Neuronal stem cell (in vitro differentiated cells): ENCODE results near the gene PRUNE2.
"Not testable (repeated sequence)": the region's sequence is repeated elsewhere in the genome, so short reads cannot be mapped to it uniquely, and the experiment has no call there.

Experiments used
- DNase-seq: peaks from one replicate; pipeline ENCODE4 v3.0.0-alpha.2; 2013; ENCODE audit warnings: low spot score
- H2AFZ ChIP-seq: one replicate; pipeline ENCODE4 v1.6.1; 2013; ENCODE audit warnings: mild to moderate bottlenecking, low read length, inconsistent platforms
- H2AK5ac ChIP-seq: 2 replicates; pipeline ENCODE4 v1.6.1; 2013; ENCODE audit warnings: low read depth, mild to moderate bottlenecking, inconsistent platforms, low read length, moderate library complexity, mixed read lengths
- H2BK120ac ChIP-seq: 2 replicates; pipeline ENCODE4 v1.6.1; 2013; ENCODE audit warnings: low read depth, mild to moderate bottlenecking, inconsistent platforms, low read length, moderate library complexity, mixed read lengths
- H2BK12ac ChIP-seq: one replicate; pipeline ENCODE4 v1.6.1; 2013; ENCODE audit warnings: low read length, inconsistent platforms
- H2BK15ac ChIP-seq: 2 replicates; pipeline ENCODE4 v1.6.1; 2013; ENCODE audit warnings: mild to moderate bottlenecking, low read length, inconsistent platforms, mixed read lengths
- H2BK5ac ChIP-seq: one replicate; pipeline ENCODE4 v1.6.1; 2013; ENCODE audit warnings: inconsistent platforms, mild to moderate bottlenecking, low read length, moderate library complexity
- H3K14ac ChIP-seq: one replicate; pipeline ENCODE4 v1.6.1; 2013; ENCODE audit warnings: low read length, inconsistent platforms
- H3K18ac ChIP-seq: 2 replicates; pipeline ENCODE4 v1.6.1; 2013; ENCODE audit warnings: low read length, inconsistent platforms
- H3K23ac ChIP-seq: 2 replicates; pipeline ENCODE4 v1.6.1; 2013; ENCODE audit warnings: low read depth, mild to moderate bottlenecking, mixed read lengths, low read length, inconsistent platforms; ENCODE audit not compliant: poor library complexity
- H3K27ac ChIP-seq: replicated peaks from 3 replicates; pipeline ENCODE4 v1.5.1; 2013; ENCODE audit warnings: low read length, inconsistent platforms
- H3K27me3 ChIP-seq, 3 experiments: 2 replicates each; pipeline ENCODE4 v1.6.1; 2013; ENCODE audit warnings: low read length in 3 of 3, mild to moderate bottlenecking in 2 of 3, inconsistent platforms in 1 of 3, low read depth in 1 of 3, mixed read lengths in 1 of 3, moderate library complexity in 1 of 3; ENCODE audit not compliant: control insufficient read depth in 3 of 3, insufficient read depth in 3 of 3
- H3K36me3 ChIP-seq, 2 donors: replicated peaks in 1 of 2; 2 replicates each; pipeline ENCODE4 v1.6.1; 2013; ENCODE audit warnings: low read length in 2 of 2; ENCODE audit not compliant: control insufficient read depth in 2 of 2, insufficient read depth in 2 of 2
- H3K4ac ChIP-seq: 2 replicates; pipeline ENCODE4 v1.6.1; 2013; ENCODE audit warnings: inconsistent platforms, mild to moderate bottlenecking, low read length, moderate library complexity
- H3K4me1 ChIP-seq, 2 donors: 1 replicate in 1 of 2; 2 replicates in 1 of 2; pipeline ENCODE4 v1.6.1; 2013; ENCODE audit warnings: low read length in 2 of 2, low read depth in 1 of 2; ENCODE audit not compliant: control insufficient read depth in 2 of 2, insufficient read depth in 1 of 2
- H3K4me2 ChIP-seq: one replicate; pipeline ENCODE4 v1.6.1; 2013; ENCODE audit warnings: mild to moderate bottlenecking, low read length, inconsistent platforms; ENCODE audit not compliant: insufficient read depth, poor library complexity, severe bottlenecking
- H3K4me3 ChIP-seq, 2 donors: 2 replicates each; pipeline ENCODE4 v1.5.1; 2013; ENCODE audit warnings: low read length in 2 of 2, mild to moderate bottlenecking in 2 of 2, inconsistent platforms in 1 of 2, moderate library complexity in 1 of 2
- H3K79me1 ChIP-seq: one replicate; pipeline ENCODE4 v1.6.1; 2013; ENCODE audit warnings: low read depth, mild to moderate bottlenecking, inconsistent platforms, low read length, moderate library complexity
- H3K9ac ChIP-seq: one replicate; pipeline ENCODE4 v1.6.1; 2013; ENCODE audit warnings: mild to moderate bottlenecking, low read depth, low read length, inconsistent platforms; ENCODE audit not compliant: poor library complexity
- H3K9me3 ChIP-seq, 2 donors: replicated peaks in 1 of 2; 2 replicates each; pipeline versions ENCODE3 to v1.6.1; 2013; ENCODE audit warnings: low read length in 2 of 2, mild to moderate bottlenecking in 2 of 2, inconsistent platforms in 1 of 2, low read depth in 1 of 2, mixed read lengths in 1 of 2, moderate library complexity in 1 of 2; ENCODE audit not compliant: control insufficient read depth in 2 of 2, insufficient read depth in 1 of 2
- H4K8ac ChIP-seq: one replicate; pipeline ENCODE4 v1.6.1; 2013; ENCODE audit warnings: low read depth, mild to moderate bottlenecking, inconsistent platforms, low read length, moderate library complexity
- H4K91ac ChIP-seq: one replicate; pipeline ENCODE4 v1.6.1; 2013; ENCODE audit warnings: low read length, low read depth, mild to moderate bottlenecking, inconsistent platforms; ENCODE audit not compliant: poor library complexity
- WGBS, 2 donors: extraction: QIAGEN DNeasy Blood & Tissue Kit; methylation state at CpG; one replicate each; pipeline ENCODE4 v1.1.7; 2013; ENCODE audit warnings: missing lambda C conversion rate in 2 of 2, mixed read lengths in 1 of 2; ENCODE audit not compliant: insufficient read length in 2 of 2, insufficient replicate concordance in 1 of 2; ENCODE audit errors: extremely low coverage in 2 of 2; 5-methylcytosine and 5-hydroxymethylcytosine counted together

The PRUNE2 gene

GRCh38 chr9:76751001-76751400 is 154.9 kb downstream of the PRUNE2 start:
- Histone ChIP-seq H3K23ac (no peak overlapping the region), H2BK15ac (no peak overlapping the region), H3K4me3 (no peak overlapping the region), H2BK120ac (no peak overlapping the region), H3K4ac (no peak overlapping the region), H3K9me3 (no peaks in the 10 kb centered on the region), H3K9ac (no peak overlapping the region), H3K4me2 (no peak overlapping the region), H3K18ac (no peak overlapping the region), H4K8ac (no peak overlapping the region), H3K36me3 (no peaks in the 10 kb centered on the region), H3K27me3 (no peaks in the 10 kb centered on the region), H3K27ac (no peak overlapping the region), H3K14ac (no peak overlapping the region), H2BK12ac (no peak overlapping the region), H2AK5ac (no peak overlapping the region), H2AFZ (no peak overlapping the region), H3K79me1 (no peaks in the 10 kb centered on the region), H2BK5ac (no peak overlapping the region), H4K91ac (no peak overlapping the region), H3K4me1 (no peaks in the 10 kb centered on the region)
- WGBS, 2 donors = no CpG with 5 or more reads among the region's 3 CpGs
- DNase-seq = no peak

GRCh38 chr9:76744336-76744735 is 161.6 kb downstream of the PRUNE2 start:
- WGBS, 2 donors = no CpG with 5 or more reads among the region's 3 CpGs

GRCh38 chr9:76743931-76744330 is 162.0 kb downstream of the PRUNE2 start:
- no peak overlapping the region for H3K4me3 ChIP-seq
- H3K4me2 ChIP-seq = no peak overlapping the region
- H2AK5ac ChIP-seq = no peak overlapping the region
- H2BK5ac ChIP-seq = no peak overlapping the region
- H3K27me3 ChIP-seq = no peaks in the 10 kb centered on the region
- H3K36me3 ChIP-seq = no peaks in the 10 kb centered on the region
- H3K18ac ChIP-seq = no peak overlapping the region
- WGBS, 2 donors = no CpG with 5 or more reads among the region's 3 CpGs
- no peak overlapping the region for H3K4ac ChIP-seq
- H3K9ac ChIP-seq = no peak overlapping the region
- no peak overlapping the region for H2BK120ac ChIP-seq
- H3K23ac ChIP-seq = no peak overlapping the region
- H4K91ac ChIP-seq = no peak overlapping the region
- no peaks in the 10 kb centered on the region for H3K79me1 ChIP-seq
- no peaks in the 10 kb centered on the region for H3K4me1 ChIP-seq
- no peak overlapping the region for H2BK15ac ChIP-seq
- no peak for DNase-seq
- peaks cover 0 to 2% of the 10 kb centered on the region in 2 donors for H3K9me3 ChIP-seq
- no peak overlapping the region for H2BK12ac ChIP-seq
- H3K27ac ChIP-seq = no peak overlapping the region
- peak overlapping the region; percentile 21 for H3K14ac ChIP-seq
- no peak overlapping the region for H2AFZ ChIP-seq
- H4K8ac ChIP-seq = no peak overlapping the region

More at GRCh38 chr9:76744336-76744735, 161.6 kb downstream of the PRUNE2 start:
- H2BK12ac ChIP-seq = no peak overlapping the region
- no peak overlapping the region for H3K4me2 ChIP-seq
- no peak overlapping the region for H3K4me3 ChIP-seq
- H2BK5ac ChIP-seq = no peak overlapping the region
- H3K36me3 ChIP-seq = no peaks in the 10 kb centered on the region
- H3K4me1 ChIP-seq = no peaks in the 10 kb centered on the region
- H2AK5ac ChIP-seq = no peak overlapping the region
- no peak overlapping the region for H4K91ac ChIP-seq
- no peak overlapping the region for H3K27ac ChIP-seq
- no peak overlapping the region for H2BK15ac ChIP-seq
- no peaks in the 10 kb centered on the region for H3K27me3 ChIP-seq
- H3K9me3 ChIP-seq = peaks cover 0 to 2% of the 10 kb centered on the region in 2 donors
- H3K14ac ChIP-seq = peak overlapping the region; percentile 21
- DNase-seq = no peak
- no peak overlapping the region for H3K9ac ChIP-seq
- no peak overlapping the region for H3K23ac ChIP-seq
- no peak overlapping the region for H4K8ac ChIP-seq
- no peak overlapping the region for H2AFZ ChIP-seq
- no peak overlapping the region for H3K4ac ChIP-seq
- H3K18ac ChIP-seq = no peak overlapping the region
- no peaks in the 10 kb centered on the region for H3K79me1 ChIP-seq
- H2BK120ac ChIP-seq = no peak overlapping the region

GRCh38 chr9:76742890-76743289 is 163.0 kb downstream of the PRUNE2 start:
- H2BK15ac ChIP-seq, H4K91ac ChIP-seq, H3K9ac ChIP-seq, H3K18ac ChIP-seq, H3K27me3 ChIP-seq, H3K4me2 ChIP-seq, DNase-seq, H2AFZ ChIP-seq, H3K36me3 ChIP-seq, H3K27ac ChIP-seq, H3K23ac ChIP-seq, H3K4me1 ChIP-seq, H2BK120ac ChIP-seq, H4K8ac ChIP-seq, H3K4me3 ChIP-seq, H3K14ac ChIP-seq, H3K79me1 ChIP-seq, H2BK5ac ChIP-seq, H3K9me3 ChIP-seq, H2BK12ac ChIP-seq, H2AK5ac ChIP-seq, H3K4ac ChIP-seq: not testable (repeated sequence)
- no CpG with 5 or more reads among the region's 4 CpGs for WGBS, 2 donors
